ENCODE data around the gene PCDHB6.
"Not testable (repeated sequence)": the region's sequence is repeated elsewhere in the genome, so short reads cannot be mapped to it uniquely, and the experiment has no call there.

Gene PCDHB6

GRCh38 chr5:141180313-141180712 lies 30.5 kb downstream of the PCDHB6 start:
- no peak for TF ChIP-seq POLR2A (IDR thresholded peaks at IDR 0.05; ENCODE audit: low read depth, low read length)
- DNase-seq (ENCODE audit: insufficient read length, low spot score): no peak
- FAIRE-seq: no peak

DNA sequence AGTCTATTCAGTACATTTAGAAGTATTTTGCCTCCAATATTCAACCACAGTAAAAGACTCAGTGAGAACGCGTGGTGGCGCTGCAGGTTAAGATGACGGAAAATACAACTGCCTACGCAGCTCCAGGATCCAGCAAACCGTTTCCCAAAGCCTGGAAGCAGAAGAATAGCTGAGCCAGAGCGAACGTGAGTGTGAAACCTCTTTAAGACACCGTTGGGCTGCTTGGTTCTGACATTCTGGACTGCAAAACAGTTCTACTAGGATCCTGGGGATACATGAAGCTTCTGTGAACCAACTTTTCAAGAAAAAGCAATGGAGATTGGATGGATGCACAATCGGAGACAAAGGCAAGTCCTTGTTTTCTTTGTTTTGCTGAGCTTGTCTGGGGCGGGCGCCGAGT lies 32.4 kb downstream of the PCDHB6 start, which contains the start of gene PCDHB16:
Gene PCDHB16, plus strand, starts transcription at position 140 of the 400 bp plus-strand sequence. Its CDS starts 173 bp downstream, at position 313.
- DNase-seq (ENCODE audit: insufficient read length, low spot score) (no peak), FAIRE-seq (no peak)
- TF ChIP-seq POLR2A (IDR thresholded peaks at IDR 0.05; ENCODE audit: low read depth, low read length): no peak

DNA sequence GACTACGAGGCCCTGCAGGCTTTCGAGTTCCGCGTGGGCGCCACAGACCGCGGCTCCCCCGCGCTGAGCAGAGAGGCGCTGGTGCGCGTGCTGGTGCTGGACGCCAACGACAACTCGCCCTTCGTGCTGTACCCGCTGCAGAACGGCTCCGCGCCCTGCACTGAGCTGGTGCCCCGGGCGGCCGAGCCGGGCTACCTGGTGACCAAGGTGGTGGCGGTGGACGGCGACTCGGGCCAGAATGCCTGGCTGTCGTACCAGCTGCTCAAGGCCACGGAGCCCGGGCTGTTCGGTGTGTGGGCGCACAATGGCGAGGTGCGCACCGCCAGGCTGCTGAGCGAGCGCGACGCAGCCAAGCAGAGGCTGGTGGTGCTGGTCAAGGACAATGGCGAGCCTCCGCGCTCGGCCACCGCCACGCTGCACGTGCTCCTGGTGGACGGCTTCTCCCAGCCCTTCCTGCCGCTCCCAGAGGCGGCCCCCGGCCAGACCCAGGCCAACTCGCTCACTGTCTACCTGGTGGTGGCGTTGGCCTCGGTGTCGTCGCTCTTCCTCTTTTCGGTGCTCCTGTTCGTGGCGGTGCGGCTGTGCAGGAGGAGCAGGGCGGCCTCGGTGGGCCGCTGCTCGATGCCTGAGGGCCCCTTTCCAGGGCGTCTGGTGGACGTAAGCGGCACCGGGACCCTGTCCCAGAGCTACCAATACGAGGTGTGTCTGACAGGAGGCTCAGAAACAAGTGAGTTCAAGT lies 34.4 kb downstream of the PCDHB6 start:
- FAIRE-seq: not testable (repeated sequence)

GRCh38 chr5:141186897-141187512 lies 37.1 kb downstream of the PCDHB6 start, which contains the start of gene PCDHB9:
Gene PCDHB9, plus strand, starts transcription at chr5:141187161. Its CDS starts 158 bp downstream, at chr5:141187319.
- DNase-seq (ENCODE audit: insufficient read length, low spot score): peak; percentile 78
- peak; percentile 91 for FAIRE-seq
- no peak for TF ChIP-seq POLR2A (IDR thresholded peaks at IDR 0.05; ENCODE audit: low read depth, low read length)

More for the DNA sequence above, 34.4 kb downstream of the PCDHB6 start:
- not testable (repeated sequence) for DNase-seq (ENCODE audit: insufficient read length, low spot score)

DNA sequence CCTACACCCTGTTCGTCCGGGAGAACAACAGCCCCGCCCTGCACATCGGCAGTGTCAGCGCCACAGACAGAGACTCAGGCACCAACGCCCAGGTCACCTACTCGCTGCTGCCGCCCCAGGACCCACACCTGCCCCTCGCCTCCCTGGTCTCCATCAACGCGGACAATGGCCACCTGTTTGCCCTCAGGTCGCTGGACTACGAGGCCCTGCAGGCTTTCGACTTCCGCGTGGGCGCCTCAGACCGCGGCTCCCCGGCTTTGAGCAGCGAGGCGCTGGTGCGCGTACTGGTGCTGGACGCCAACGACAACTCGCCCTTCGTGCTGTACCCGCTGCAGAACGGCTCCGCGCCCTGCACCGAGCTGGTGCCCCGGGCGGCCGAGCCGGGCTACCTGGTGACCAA lies 38.8 kb downstream of the PCDHB6 start:
- FAIRE-seq; DNase-seq (ENCODE audit: insufficient read length, low spot score): not testable (repeated sequence)

DNA sequence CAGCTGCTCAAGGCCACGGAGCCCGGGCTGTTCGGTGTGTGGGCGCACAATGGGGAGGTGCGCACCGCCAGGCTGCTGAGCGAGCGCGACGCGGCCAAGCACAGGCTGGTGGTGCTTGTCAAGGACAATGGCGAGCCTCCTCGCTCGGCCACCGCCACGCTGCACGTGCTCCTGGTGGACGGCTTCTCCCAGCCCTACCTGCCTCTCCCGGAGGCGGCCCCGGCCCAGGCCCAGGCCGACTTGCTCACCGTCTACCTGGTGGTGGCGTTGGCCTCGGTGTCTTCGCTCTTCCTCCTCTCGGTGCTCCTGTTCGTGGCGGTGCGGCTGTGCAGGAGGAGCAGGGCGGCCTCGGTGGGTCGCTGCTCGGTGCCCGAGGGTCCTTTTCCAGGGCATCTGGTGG lies 39.3 kb downstream of the PCDHB6 start:
- DNase-seq (ENCODE audit: insufficient read length, low spot score); FAIRE-seq: not testable (repeated sequence)

- FAIRE-seq (no peak), DNase-seq (ENCODE audit: insufficient read length, low spot score) (peak; percentile 79)
- TF ChIP-seq POLR2A (IDR thresholded peaks at IDR 0.05; ENCODE audit: low read depth, low read length): no peak
Measured at GRCh38 chr5:141192110-141192725, 42.4 kb downstream of the PCDHB6 start, which contains the start of gene PCDHB10. Gene PCDHB10, plus strand, starts transcription at chr5:141192353. Its CDS starts 200 bp downstream, at chr5:141192553.

DNA sequence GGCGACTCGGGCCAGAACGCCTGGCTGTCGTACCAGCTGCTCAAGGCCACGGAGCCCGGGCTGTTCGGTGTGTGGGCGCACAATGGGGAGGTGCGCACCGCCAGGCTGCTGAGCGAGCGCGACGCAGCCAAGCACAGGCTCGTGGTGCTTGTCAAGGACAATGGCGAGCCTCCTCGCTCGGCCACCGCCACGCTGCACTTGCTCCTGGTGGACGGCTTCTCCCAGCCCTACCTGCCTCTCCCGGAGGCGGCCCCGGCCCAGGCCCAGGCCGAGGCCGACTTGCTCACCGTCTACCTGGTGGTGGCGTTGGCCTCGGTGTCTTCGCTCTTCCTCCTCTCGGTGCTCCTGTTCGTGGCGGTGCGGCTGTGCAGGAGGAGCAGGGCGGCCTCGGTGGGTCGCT lies 44.5 kb downstream of the PCDHB6 start:
- not testable (repeated sequence) for FAIRE-seq; DNase-seq (ENCODE audit: insufficient read length, low spot score)

- no peak for FAIRE-seq
- TF ChIP-seq POLR2A (IDR thresholded peaks at IDR 0.05; ENCODE audit: low read depth, low read length): no peak
Measured at GRCh38 chr5:141196363-141196762, 46.5 kb downstream of the PCDHB6 start.

DNA sequence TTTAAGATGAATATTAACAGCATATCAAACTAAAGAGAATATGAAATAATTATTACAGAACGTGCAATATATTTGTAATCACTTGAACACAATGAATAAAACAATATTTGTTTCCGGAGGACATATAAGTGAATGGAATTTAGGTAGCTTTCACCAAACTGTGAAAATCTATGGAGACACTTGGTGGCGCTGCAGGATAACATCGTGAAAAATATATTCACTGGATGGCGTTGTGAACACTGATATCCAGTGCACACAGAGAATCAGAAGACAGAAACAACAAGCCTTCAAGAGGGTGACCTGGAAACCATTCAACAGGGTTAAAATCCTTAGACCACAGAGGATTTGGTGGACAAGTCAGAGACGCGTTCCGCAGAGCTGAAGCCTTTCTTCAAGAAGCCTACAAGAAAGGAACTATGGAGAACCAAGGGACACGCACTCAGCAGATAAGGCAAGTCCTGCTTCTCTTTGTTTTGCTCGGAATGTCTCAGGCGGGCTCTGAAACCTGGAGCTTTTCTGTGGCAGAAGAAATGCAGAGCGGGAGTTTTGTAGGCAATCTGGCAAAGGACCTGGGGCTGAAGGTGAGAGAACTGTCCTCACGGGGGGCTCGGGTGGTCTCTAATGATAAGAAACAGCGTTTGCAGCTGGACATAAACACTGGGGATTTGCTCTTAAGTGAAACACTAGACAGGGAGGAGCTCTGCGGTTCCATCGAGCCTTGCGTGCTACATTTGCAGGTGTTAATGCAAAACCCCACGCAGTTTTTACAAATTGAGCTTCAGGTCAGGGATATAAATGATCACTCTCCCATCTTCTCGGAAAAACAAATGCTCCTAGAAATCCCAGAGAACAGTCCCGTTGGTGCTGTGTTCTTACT lies 49.7 kb downstream of the PCDHB6 start, which contains the start of gene PCDHB11:
Gene PCDHB11, plus strand, starts transcription at position 269 of the 877 bp plus-strand sequence. Its CDS starts 148 bp downstream, at position 417.
- no peak for TF ChIP-seq POLR2A (IDR thresholded peaks at IDR 0.05; ENCODE audit: low read depth, low read length)
- FAIRE-seq (peak; percentile 91), DNase-seq (ENCODE audit: insufficient read length, low spot score) (peak; percentile 34)

More at GRCh38 chr5:141196363-141196762, 46.5 kb downstream of the PCDHB6 start:
- DNase-seq (ENCODE audit: insufficient read length, low spot score): no peak

DNA sequence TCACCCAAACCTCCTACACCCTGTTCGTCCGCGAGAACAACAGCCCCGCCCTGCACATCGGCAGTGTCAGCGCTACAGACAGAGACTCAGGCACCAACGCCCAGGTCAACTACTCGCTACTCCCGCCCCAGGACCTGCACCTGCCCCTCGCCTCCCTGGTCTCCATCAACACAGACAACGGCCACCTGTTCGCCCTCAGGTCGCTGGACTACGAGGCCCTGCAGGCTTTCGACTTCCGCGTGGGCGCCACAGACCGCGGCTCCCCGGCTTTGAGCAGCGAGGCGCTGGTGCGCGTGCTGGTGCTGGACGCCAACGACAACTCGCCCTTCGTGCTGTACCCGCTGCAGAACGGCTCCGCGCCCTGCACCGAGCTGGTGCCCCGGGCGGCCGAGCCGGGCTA lies 51.3 kb downstream of the PCDHB6 start:
- FAIRE-seq; DNase-seq (ENCODE audit: insufficient read length, low spot score): not testable (repeated sequence)

DNA sequence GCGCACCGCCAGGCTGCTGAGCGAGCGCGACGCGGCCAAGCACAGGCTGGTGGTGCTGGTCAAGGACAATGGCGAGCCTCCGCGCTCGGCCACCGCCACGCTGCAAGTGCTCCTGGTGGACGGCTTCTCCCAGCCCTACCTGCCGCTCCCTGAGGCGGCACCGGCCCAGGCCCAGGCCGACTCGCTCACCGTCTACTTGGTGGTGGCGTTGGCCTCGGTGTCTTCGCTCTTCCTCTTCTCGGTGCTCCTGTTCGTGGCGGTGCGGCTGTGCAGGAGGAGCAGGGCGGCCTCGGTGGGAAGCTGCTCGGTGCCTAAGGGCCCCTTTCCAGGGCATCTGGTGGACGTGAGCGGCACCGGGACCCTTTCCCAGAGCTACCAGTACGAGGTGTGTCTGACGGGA lies 51.8 kb downstream of the PCDHB6 start:
- not testable (repeated sequence) for FAIRE-seq

More for the DNA sequence above, 51.8 kb downstream of the PCDHB6 start:
- not testable (repeated sequence) for DNase-seq (ENCODE audit: insufficient read length, low spot score)
